Suprapubic skin (tissue), 4 donors: ENCODE data around the gene PITX2. TPM values are rescaled to one million over a fixed set of nuclear protein-coding genes. Genes with fewer than 3 reads are reported as not detected.
"Not testable (repeated sequence)": the region's sequence is repeated elsewhere in the genome, so short reads cannot be mapped to it uniquely, and the experiment has no call there.

Source experiments
- DNase-seq, 2 donors: peaks; one replicate each; pipeline ENCODE4 v3.0.0-alpha.2; 2019; ENCODE audit warnings: low spot score in 2 of 2
- H3K27ac ChIP-seq: fragments of 200-600 bp; sonication (generic); one replicate; pipeline ENCODE4 v1.5.1; 2019
- H3K27me3 ChIP-seq: fragments of 200-600 bp; sonication (generic); one replicate; pipeline ENCODE4 v1.5.1; 2019
- H3K36me3 ChIP-seq: fragments of 200-600 bp; sonication (generic); one replicate; pipeline ENCODE4 v1.5.1; 2019
- H3K4me1 ChIP-seq: fragments of 200-600 bp; sonication (generic); one replicate; pipeline ENCODE4 v1.5.1; 2019
- H3K4me3 ChIP-seq: fragments of 200-600 bp; sonication (generic); one replicate; pipeline ENCODE4 v1.5.1; 2019; ENCODE audit warnings: mild to moderate bottlenecking
- H3K9me3 ChIP-seq: fragments of 200-600 bp; sonication (generic); one replicate; pipeline ENCODE4 v1.5.1; 2019
- CTCF ChIP-seq, 2 donors: fragments of 200-600 bp in 1 of 2; fragments of 450-650 bp in 1 of 2; sonication (generic) in 1 of 2; IDR thresholded peaks; one replicate each; pipeline ENCODE4 v1.5.1; 2016 to 2019; ENCODE audit warnings: antibody characterized with exemption in 2 of 2, mild to moderate bottlenecking in 1 of 2, moderate library complexity in 1 of 2
- EP300 ChIP-seq: sonication (generic); formaldehyde crosslinking; IDR thresholded peaks from one replicate; pipeline ENCODE4 v1.6.1; 2017; ENCODE audit warnings: antibody characterized with exemption
- POLR2A ChIP-seq, 2 donors: fragments of 450-650 bp; IDR thresholded peaks; one replicate each; pipeline ENCODE4 v1.6.1; 2017; ENCODE audit warnings: antibody characterized with exemption in 2 of 2, mild to moderate bottlenecking in 2 of 2, moderate library complexity in 2 of 2
- POLR2AphosphoS5 ChIP-seq, 3 donors: sonication (generic); formaldehyde crosslinking; IDR thresholded peaks; one replicate each; pipeline ENCODE4 v1.6.1; 2017; ENCODE audit warnings: antibody characterized with exemption in 3 of 3
- WGBS: methylation state at CpG from one replicate; pipeline ENCODE4 v1.1.5; 2018; 5-methylcytosine and 5-hydroxymethylcytosine counted together
- total RNA-seq, 4 donors: library from RNA; depleted of rRNA; stranded (reverse); fragments of >200 nt; gene quantifications; one replicate each; pipeline ENCODE4 v1.1.0, GENCODE V29; 2016

Gene PITX2
- total RNA-seq, 4 donors from 2014 or later = 0.48 to 8.3 (median 4.1) TPM

DNA sequence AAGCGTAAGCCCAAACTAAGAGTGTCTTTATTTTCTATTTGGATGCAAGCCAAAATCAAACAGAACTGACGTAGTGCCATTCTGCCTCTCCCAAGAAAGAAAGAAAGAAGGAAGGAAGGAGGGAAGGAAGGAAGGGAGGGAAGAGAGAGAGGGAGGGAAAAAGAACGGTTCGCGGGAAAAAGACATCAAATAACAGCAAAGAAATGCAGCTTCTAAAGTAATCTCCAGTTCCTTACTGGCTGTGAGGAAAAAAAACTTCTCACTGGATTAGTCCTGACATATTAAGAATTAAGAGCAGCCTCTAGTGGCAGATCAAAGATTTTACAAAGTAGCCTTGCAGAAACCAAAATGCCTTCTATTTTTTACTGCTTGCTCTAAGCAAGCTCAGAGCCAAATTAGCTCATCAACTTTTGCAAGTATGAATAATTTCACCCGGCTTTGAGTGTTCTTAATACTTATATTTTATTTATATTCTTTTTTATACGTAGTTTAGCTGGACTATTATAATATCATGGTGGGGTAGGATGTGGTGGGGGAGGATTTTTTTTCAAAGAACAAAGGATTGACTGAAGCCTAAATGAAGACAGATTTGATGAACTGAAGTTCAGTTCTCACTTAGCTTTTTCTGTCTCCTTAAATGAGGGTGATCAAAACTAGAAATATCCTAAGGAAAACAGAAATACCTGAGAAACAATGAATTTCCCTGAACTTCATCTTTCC lies 36.6 kb downstream of the PITX2 start:
- TF ChIP-seq CTCF (IDR thresholded peaks at IDR 0.05) (no peak), POLR2AphosphoS5 (IDR thresholded peaks at IDR 0.05) (no peak), EP300 (no peak), POLR2A (IDR thresholded peaks at IDR 0.05) (no peak)
- Histone ChIP-seq H3K36me3 (no peaks in the 10 kb centered on the region), H3K9me3 (no peaks in the 10 kb centered on the region), H3K27ac (no peak overlapping the region), H3K27me3 (no peaks in the 10 kb centered on the region), H3K4me1 (peaks cover 3% of the 10 kb centered on the region), H3K4me3 (no peak overlapping the region)
- no peak for DNase-seq
- 23% methylated on average over 7 of the region's 7 CpGs for WGBS

GRCh38 chr4:110576696-110577095 lies 46.2 kb downstream of the PITX2 start:
- not testable (repeated sequence) for H3K4me1 ChIP-seq, DNase-seq, H3K27me3 ChIP-seq, H3K27ac ChIP-seq, H3K36me3 ChIP-seq, H3K4me3 ChIP-seq, H3K9me3 ChIP-seq
- 86% methylated on average over 2 of the region's 2 CpGs for WGBS

Other genes with a start within 250 kb of the PITX2 start
- gene ENPEP, start 146.9 kb downstream of the PITX2 start, total RNA-seq = 1 to 10 TPM in 3 of 4 donors, under 1 TPM in 1; 0.91 to 2.5 (median 1.7) TPM